ENCODE measurements around the gene PEPD. TPM values are rescaled to one million over a fixed set of nuclear protein-coding genes. Genes with fewer than 3 reads are reported as not detected.

PEPD gene
- total and polyA plus RNA-seq, 2 of the 4 experiments (the other 2 are of a cell fraction): 36.7 to 88.4 TPM

GRCh38 chr19:33557196-33557595, 35.6 kb upstream of the PEPD start:
- no peaks in the 10 kb centered on the region for H3K9me1 ChIP-seq (ENCODE audit: insufficient read depth, low read length)
- H3K79me1 ChIP-seq (ENCODE audit: low read depth in 1 of 2, low read length in 2 of 2): no peaks in the 10 kb centered on the region
- in situ Hi-C loops (cut with MboI; ENCODE audit: low sequenced_read_pairs): no loop called here
- H4K20me1 ChIP-seq (ENCODE audit: insufficient read depth, low read length): no peaks in the 10 kb centered on the region
- ChIA-PET CTCF (no interaction called here), POLR2A (ENCODE audit: unreplicated experiment) (no interaction called here)
- no peak overlapping the region for H4K91ac ChIP-seq (ENCODE audit: insufficient read depth, low read depth, low read length)
- no peak overlapping the region for H3K18ac ChIP-seq (ENCODE audit: low read depth, low read length)
- H2BK5ac ChIP-seq (ENCODE audit: low read depth, low read length, poor library complexity, severe bottlenecking): no peak overlapping the region
- no peaks in the 10 kb centered on the region for H3K27me3 ChIP-seq (ENCODE audit: control insufficient read depth, insufficient read depth, low read length)
- no peak overlapping the region for H2BK20ac ChIP-seq (ENCODE audit: low read depth, low read length)
- no peak overlapping the region for H3K4me3 ChIP-seq (ENCODE audit: insufficient read depth, low read depth, low read length)
- dilution Hi-C loops (cut with HindIII; ENCODE audit: low sequenced_read_pairs, unreplicated experiment): no loop called here
- no peak overlapping the region for H3K4ac ChIP-seq (ENCODE audit: low read depth, low read length)
- no peak overlapping the region for H3K23ac ChIP-seq (ENCODE audit: low read depth, low read length)
- WGBS, 2 experiments (ENCODE audit: extremely low coverage in 2 of 2, insufficient read length in 1 of 2): no CpG with 5 or more reads among the region's 10 CpGs
- no peak overlapping the region for H3K9ac ChIP-seq (ENCODE audit: low read depth, low read length)
- intact Hi-C loops (cut with micrococcal nuclease): no loop called here
- DNase-seq (no peak), ATAC-seq (ENCODE audit: low read depth) (no peak)
- H2BK120ac ChIP-seq (ENCODE audit: low read depth, low read length): no peak overlapping the region
- H2AK5ac ChIP-seq (ENCODE audit: low read depth, low read length): no peak overlapping the region
- no peak overlapping the region for H2BK15ac ChIP-seq (ENCODE audit: low read depth, low read length)
- no peak overlapping the region for H3K27ac ChIP-seq (ENCODE audit: insufficient read depth, low read length)
- no peak overlapping the region for H2AFZ ChIP-seq (replicated peaks; ENCODE audit: low read length, poor library complexity)
- no peak overlapping the region for H3K14ac ChIP-seq (replicated peaks; ENCODE audit: low read depth, low read length)
- H4K5ac ChIP-seq (ENCODE audit: low read depth, low read length): no peak overlapping the region
- no peaks in the 10 kb centered on the region for H3K36me3 ChIP-seq (ENCODE audit: control insufficient read depth, insufficient read depth, low read length)
- H3K9me3 ChIP-seq (ENCODE audit: control insufficient read depth, insufficient read depth, low read length): no peaks in the 10 kb centered on the region
- no peak overlapping the region for H3K56ac ChIP-seq (ENCODE audit: extremely low read depth, insufficient read depth, low read length)
- no peak overlapping the region for H3K4me2 ChIP-seq (ENCODE audit: low read depth, low read length)
- H2AK9ac ChIP-seq (replicated peaks; ENCODE audit: low read depth, low read length, poor library complexity): no peak overlapping the region
- TF ChIP-seq SMC3 (IDR thresholded peaks at IDR 0.05; ENCODE audit: low read depth, low read length) (no peak), NFE2L2 (IDR thresholded peaks at IDR 0.05; ENCODE audit: low read depth, low read length) (no peak), RAD21 (IDR thresholded peaks at IDR 0.05; ENCODE audit: low read length) (no peak), CEBPB (IDR thresholded peaks at IDR 0.05; ENCODE audit: low read depth, low read length) (no peak), MAZ (IDR thresholded peaks at IDR 0.05; ENCODE audit: borderline replicate concordance, low read depth, low read length) (no peak), FOS (IDR thresholded peaks at IDR 0.05; ENCODE audit: low read depth, low read length) (no peak), RFX5 (IDR thresholded peaks at IDR 0.05; ENCODE audit: low read depth, low read length) (no peak), BHLHE40 (IDR thresholded peaks at IDR 0.05; ENCODE audit: low read depth, low read length) (no peak), POLR2A (IDR thresholded peaks at IDR 0.05; ENCODE audit: low read depth, low read length) (no peak), CHD1 (IDR thresholded peaks at IDR 0.05; ENCODE audit: low read depth, low read length) (no peak), RCOR1 (IDR thresholded peaks at IDR 0.05; ENCODE audit: insufficient replicate concordance, low read length) (no peak), MXI1 (IDR thresholded peaks at IDR 0.05; ENCODE audit: borderline replicate concordance, low read depth, low read length) (no peak), MAFK (IDR thresholded peaks at IDR 0.05; ENCODE audit: low read depth, low read length) (no peak), CTCF (conservative IDR thresholded peaks at IDR 0.05; ENCODE audit: low read depth, low read length) (no peak)
- TF ChIP-seq, protein P1, sequence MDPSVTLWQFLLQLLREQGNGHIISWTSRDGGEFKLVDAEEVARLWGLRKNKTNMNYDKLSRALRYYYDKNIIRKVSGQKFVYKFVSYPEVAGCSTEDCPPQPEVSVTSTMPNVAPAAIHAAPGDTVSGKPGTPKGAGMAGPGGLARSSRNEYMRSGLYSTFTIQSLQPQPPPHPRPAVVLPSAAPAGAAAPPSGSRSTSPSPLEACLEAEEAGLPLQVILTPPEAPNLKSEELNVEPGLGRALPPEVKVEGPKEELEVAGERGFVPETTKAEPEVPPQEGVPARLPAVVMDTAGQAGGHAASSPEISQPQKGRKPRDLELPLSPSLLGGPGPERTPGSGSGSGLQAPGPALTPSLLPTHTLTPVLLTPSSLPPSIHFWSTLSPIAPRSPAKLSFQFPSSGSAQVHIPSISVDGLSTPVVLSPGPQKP (IDR thresholded peaks at IDR 0.05; ENCODE audit: borderline replicate concordance, low read depth, low read length): no peak
- TF ChIP-seq, protein P2, sequence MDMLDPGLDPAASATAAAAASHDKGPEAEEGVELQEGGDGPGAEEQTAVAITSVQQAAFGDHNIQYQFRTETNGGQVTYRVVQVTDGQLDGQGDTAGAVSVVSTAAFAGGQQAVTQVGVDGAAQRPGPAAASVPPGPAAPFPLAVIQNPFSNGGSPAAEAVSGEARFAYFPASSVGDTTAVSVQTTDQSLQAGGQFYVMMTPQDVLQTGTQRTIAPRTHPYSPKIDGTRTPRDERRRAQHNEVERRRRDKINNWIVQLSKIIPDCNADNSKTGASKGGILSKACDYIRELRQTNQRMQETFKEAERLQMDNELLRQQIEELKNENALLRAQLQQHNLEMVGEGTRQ (IDR thresholded peaks at IDR 0.05; ENCODE audit: low read depth, low read length): no peak
- no peak overlapping the region for H4K8ac ChIP-seq (ENCODE audit: low read depth in 2 of 2, low read length in 2 of 2)
- H3K4me1 ChIP-seq (ENCODE audit: control insufficient read depth, insufficient read depth, low read length): no peaks in the 10 kb centered on the region
- no TSS peak for BruUV-seq (replicated peaks)
